ENCODE results near the gene CROCC2.

The CROCC2 gene

DNA sequence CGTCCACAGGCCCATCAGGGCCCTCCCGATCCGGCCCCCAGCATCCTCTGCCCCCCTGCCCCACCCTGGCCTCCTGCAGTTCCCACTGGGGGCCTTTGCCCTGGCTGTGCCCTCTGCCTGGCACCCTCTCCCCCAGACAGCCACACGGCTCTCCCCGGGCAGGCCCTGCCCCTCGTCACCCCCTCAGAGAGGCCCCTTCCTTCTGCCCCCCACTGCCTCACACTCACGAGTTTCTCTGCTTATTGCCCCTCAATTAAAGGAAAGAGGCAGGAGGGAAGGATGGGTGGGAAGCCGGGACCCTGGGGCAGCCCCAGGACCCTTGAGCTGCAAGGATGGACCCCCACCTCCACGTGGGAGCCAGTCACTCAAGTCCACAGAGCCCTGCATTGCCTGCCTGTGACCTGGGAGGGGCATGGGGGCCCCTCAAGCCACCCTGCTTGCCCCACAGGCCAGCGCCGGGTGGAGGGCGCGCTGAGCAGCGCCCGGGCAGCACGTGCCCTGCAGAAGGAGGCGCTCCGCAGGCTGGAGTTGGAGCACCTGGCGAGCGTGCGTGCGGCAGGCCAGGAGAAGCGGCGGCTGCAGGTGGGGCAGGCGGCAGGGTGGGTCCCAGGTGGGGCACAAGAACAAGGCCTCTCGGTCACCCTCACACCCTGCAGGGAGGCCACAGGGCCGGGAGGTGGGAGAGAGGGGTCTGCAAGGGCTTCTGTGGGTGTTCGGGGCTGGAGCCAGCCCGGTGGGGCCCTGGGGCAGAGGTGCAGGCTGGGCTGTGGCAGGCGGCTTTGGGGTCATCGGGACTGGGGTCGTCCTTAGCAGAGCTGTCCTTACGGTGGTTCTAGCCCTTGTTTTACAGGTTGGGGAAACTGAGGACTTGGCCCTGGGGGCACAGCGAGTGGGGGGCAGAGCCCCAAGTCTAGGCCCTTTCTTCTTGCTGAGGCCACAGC is 61.8 kb downstream of the CROCC2 start:
- H3K36me3 ChIP-seq (ENCODE audit: control insufficient read depth, insufficient read depth, low read length) = no peaks in the 10 kb centered on the region
- DNase-seq (ENCODE audit: extremely low read depth, insufficient read length) = no peak
- no peaks in the 10 kb centered on the region; the same call in none of the 2 replicates for H3K27me3 ChIP-seq (replicated peaks; ENCODE audit: control insufficient read depth, insufficient read depth, low read length)
- TF ChIP-seq, protein P1, sequence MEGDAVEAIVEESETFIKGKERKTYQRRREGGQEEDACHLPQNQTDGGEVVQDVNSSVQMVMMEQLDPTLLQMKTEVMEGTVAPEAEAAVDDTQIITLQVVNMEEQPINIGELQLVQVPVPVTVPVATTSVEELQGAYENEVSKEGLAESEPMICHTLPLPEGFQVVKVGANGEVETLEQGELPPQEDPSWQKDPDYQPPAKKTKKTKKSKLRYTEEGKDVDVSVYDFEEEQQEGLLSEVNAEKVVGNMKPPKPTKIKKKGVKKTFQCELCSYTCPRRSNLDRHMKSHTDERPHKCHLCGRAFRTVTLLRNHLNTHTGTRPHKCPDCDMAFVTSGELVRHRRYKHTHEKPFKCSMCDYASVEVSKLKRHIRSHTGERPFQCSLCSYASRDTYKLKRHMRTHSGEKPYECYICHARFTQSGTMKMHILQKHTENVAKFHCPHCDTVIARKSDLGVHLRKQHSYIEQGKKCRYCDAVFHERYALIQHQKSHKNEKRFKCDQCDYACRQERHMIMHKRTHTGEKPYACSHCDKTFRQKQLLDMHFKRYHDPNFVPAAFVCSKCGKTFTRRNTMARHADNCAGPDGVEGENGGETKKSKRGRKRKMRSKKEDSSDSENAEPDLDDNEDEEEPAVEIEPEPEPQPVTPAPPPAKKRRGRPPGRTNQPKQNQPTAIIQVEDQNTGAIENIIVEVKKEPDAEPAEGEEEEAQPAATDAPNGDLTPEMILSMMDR (IDR thresholded peaks at IDR 0.05; ENCODE audit: insufficient read depth, low read length, poor library complexity, severe bottlenecking) = no peak
- no peak overlapping the region for H3K4me3 ChIP-seq (replicated peaks; ENCODE audit: low read depth, low read length)

DNA sequence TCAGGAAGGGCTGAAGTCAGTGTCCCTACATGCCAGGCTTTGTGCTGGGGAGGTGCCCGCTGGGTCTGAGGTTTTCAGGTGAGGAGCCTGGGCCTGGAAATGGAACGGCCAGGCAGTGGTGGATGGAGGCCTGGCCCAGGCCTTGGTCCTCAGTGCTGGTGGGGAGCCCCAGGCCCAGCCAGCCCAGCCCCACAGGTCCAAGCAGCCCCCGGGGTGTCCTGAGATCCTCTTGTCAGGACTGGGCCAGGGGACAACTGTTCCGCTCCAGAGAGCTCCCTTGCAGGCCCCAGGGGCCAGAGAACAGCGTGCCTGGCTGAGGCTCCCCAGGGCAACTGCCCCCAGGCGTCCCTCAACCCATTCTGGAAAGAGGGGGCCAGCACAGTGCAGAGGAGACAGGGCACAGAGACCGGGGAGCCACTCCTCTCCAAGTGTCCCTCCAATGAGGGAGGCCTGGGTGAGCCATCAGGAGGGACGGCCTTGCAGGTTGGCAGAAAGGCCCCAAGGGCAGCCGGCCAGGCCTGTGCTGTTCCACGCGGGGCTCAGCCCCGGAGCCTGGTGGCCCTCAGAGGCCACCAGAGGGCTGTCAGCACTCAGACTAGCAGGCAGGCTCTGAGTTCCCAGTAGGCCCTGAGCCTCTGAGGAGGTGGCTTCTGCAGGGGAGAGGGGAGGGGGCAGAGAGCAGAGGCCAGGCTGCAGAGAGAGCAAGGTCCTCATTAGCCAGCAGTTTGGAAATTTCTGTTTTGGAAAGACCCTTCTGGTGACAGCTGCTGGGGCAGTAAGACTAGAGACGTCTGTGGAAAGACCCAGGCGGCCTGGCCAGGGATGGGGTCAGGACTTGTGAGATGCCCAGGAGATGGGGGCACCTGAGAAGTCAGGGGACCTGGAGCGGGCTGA is 62.8 kb downstream of the CROCC2 start:
- no peaks in the 10 kb centered on the region; the same call in none of the 2 replicates for H3K27me3 ChIP-seq (replicated peaks; ENCODE audit: control insufficient read depth, insufficient read depth, low read length)
- H3K36me3 ChIP-seq (ENCODE audit: control insufficient read depth, insufficient read depth, low read length) = no peaks in the 10 kb centered on the region
- TF ChIP-seq, protein P1 (IDR thresholded peaks at IDR 0.05; ENCODE audit: insufficient read depth, low read length, poor library complexity, severe bottlenecking) = no peak
- DNase-seq (ENCODE audit: extremely low read depth, insufficient read length) = no peak
- no peak overlapping the region for H3K4me3 ChIP-seq (replicated peaks; ENCODE audit: low read depth, low read length)

DNA sequence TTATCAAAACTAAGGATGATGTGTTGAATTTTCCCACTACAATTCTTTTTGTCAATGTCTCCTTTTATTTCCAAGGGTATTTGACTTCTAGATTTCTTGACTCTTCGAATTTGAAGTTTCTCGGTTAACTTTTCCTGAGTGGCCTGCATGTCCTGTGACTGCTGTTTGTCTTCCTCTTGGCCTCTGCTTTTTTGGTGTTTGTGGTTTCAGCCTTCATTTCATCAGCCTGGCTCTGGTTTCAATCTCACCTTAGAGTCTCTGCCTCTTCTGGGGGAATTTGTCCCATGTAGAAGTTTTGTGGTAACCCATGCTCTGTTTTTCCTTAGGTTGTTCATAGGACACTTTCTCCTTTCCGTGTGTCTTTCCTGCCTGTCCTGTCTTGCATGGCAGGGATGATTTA is 64.0 kb downstream of the CROCC2 start:
- H3K4me3 ChIP-seq (replicated peaks; ENCODE audit: low read depth, low read length) = no peak overlapping the region
- DNase-seq (ENCODE audit: extremely low read depth, insufficient read length) = no peak
- TF ChIP-seq, protein P1 (IDR thresholded peaks at IDR 0.05; ENCODE audit: insufficient read depth, low read length, poor library complexity, severe bottlenecking) = no peak
- no peaks in the 10 kb centered on the region for H3K36me3 ChIP-seq (ENCODE audit: control insufficient read depth, insufficient read depth, low read length)
- H3K27me3 ChIP-seq (replicated peaks; ENCODE audit: control insufficient read depth, insufficient read depth, low read length) = no peaks in the 10 kb centered on the region; the same call in none of the 2 replicates

DNA sequence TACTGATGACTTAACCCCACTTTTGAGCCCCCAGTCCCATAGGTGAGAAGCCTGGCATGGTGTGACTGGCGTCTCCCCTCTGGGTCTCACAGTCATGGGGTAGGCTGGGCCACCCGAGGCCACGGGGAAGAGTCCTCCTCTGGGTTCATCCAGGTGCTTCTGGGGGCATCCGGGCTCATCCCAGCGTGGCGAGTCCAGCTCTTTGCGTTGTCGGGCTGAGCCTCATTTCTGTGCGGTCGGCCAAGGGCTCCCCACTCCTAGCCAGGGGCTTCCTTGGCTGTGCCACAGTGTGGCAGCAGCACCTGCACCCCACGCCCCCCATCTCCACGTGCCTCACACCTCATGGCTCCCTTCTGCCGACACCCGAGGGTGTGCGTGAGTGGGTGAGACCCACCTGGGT is 64.7 kb downstream of the CROCC2 start:
- Histone ChIP-seq H3K27me3 (replicated peaks; ENCODE audit: control insufficient read depth, insufficient read depth, low read length) (no peaks in the 10 kb centered on the region; the same call in none of the 2 replicates), H3K36me3 (ENCODE audit: control insufficient read depth, insufficient read depth, low read length) (no peaks in the 10 kb centered on the region), H3K4me3 (replicated peaks; ENCODE audit: low read depth, low read length) (no peak overlapping the region)
- DNase-seq (ENCODE audit: extremely low read depth, insufficient read length) = no peak
- TF ChIP-seq, protein P1 (IDR thresholded peaks at IDR 0.05; ENCODE audit: insufficient read depth, low read length, poor library complexity, severe bottlenecking) = no peak

DNA sequence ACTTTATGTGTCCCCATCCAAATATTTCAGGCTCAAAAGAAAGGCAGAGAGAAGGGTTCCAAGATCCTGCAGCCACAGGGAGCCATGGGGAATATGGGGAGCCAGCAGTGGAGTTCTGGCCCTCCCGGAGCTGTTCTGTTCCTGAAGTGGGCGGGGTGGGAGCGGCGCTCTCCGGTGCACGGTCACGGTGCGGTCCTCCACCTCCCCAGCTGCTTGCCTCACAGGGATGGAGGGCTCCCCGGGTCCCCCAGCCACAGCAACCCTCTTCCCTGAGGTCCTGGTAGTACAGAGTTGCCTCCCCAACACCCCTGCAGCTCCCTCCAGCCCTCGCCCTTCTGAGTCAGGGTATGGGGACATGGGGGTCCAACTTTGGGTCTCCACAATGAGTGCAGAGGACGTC is 66.1 kb downstream of the CROCC2 start:
- Histone ChIP-seq H3K36me3 (ENCODE audit: control insufficient read depth, insufficient read depth, low read length) (no peaks in the 10 kb centered on the region), H3K27me3 (replicated peaks; ENCODE audit: control insufficient read depth, insufficient read depth, low read length) (no peaks in the 10 kb centered on the region; the same call in none of the 2 replicates), H3K4me3 (replicated peaks; ENCODE audit: low read depth, low read length) (no peak overlapping the region)
- DNase-seq (ENCODE audit: extremely low read depth, insufficient read length) = no peak
- TF ChIP-seq, protein P1 (IDR thresholded peaks at IDR 0.05; ENCODE audit: insufficient read depth, low read length, poor library complexity, severe bottlenecking) = no peak
